Mesenchymal stem cell (in vitro differentiated cells and primary cell): Measurements from ENCODE around the gene GAREM1.

Experiments used
- DNase-seq: peaks from one replicate; pipeline ENCODE4 v3.0.0-alpha.2; 2013
- H2AFZ ChIP-seq: one replicate; pipeline ENCODE4 v1.6.1; 2013; ENCODE audit warnings: low read depth, mild to moderate bottlenecking, control low read depth, inconsistent platforms, low read length, moderate library complexity
- H2AK5ac ChIP-seq: 2 replicates; pipeline ENCODE4 v1.6.1; 2013; ENCODE audit warnings: low read length, moderate library complexity, mild to moderate bottlenecking, inconsistent platforms; ENCODE audit not compliant: severe bottlenecking
- H2BK120ac ChIP-seq: one replicate; pipeline ENCODE4 v1.6.1; 2013; ENCODE audit warnings: low read depth, mild to moderate bottlenecking, inconsistent platforms, low read length, moderate library complexity
- H2BK12ac ChIP-seq, 2 experiments: one replicate each; pipeline ENCODE4 v1.6.1; 2013; ENCODE audit warnings: inconsistent platforms in 2 of 2, low read length in 2 of 2, mild to moderate bottlenecking in 2 of 2, moderate library complexity in 2 of 2, control low read depth in 1 of 2
- H2BK15ac ChIP-seq: one replicate; pipeline ENCODE4 v1.6.1; 2013; ENCODE audit warnings: mild to moderate bottlenecking, low read depth, inconsistent platforms; ENCODE audit not compliant: poor library complexity, severe bottlenecking
- H2BK5ac ChIP-seq: 2 replicates; pipeline ENCODE4 v1.6.1; 2013; ENCODE audit warnings: low read depth, mild to moderate bottlenecking, low read length, control low read depth, inconsistent platforms; ENCODE audit not compliant: poor library complexity, severe bottlenecking
- H3K14ac ChIP-seq, 2 experiments: one replicate each; pipeline ENCODE4 v1.6.1; 2013; ENCODE audit warnings: inconsistent platforms in 2 of 2, low read length in 2 of 2, control low read depth in 1 of 2, mild to moderate bottlenecking in 1 of 2, moderate library complexity in 1 of 2
- H3K18ac ChIP-seq, 2 experiments: one replicate each; pipeline ENCODE4 v1.6.1; 2013; ENCODE audit warnings: inconsistent platforms in 2 of 2, low read length in 2 of 2, control low read depth in 1 of 2, low read depth in 1 of 2, mild to moderate bottlenecking in 1 of 2
- H3K23ac ChIP-seq, 2 experiments: one replicate each; pipeline ENCODE4 v1.6.1; 2013; ENCODE audit warnings: inconsistent platforms in 2 of 2, low read length in 2 of 2, mild to moderate bottlenecking in 2 of 2, moderate library complexity in 2 of 2, control low read depth in 1 of 2
- H3K27ac ChIP-seq: 2 replicates; pipeline ENCODE4 v1.5.1; 2013; ENCODE audit warnings: mild to moderate bottlenecking, moderate library complexity, low read length, control low read depth, inconsistent platforms; ENCODE audit not compliant: poor library complexity, severe bottlenecking
- H3K27me3 ChIP-seq, 2 experiments: 2 replicates each; pipeline versions ENCODE4 v1.6.1 to v1.7.0; 2013; ENCODE audit warnings: low read length in 2 of 2, mild to moderate bottlenecking in 2 of 2, moderate library complexity in 2 of 2, control low read depth in 1 of 2, inconsistent platforms in 1 of 2; ENCODE audit not compliant: control insufficient read depth in 1 of 2, insufficient read depth in 1 of 2
- H3K36me3 ChIP-seq, 2 experiments: 2 replicates each; pipeline versions ENCODE4 v1.6.1 to v1.7.0; 2013; ENCODE audit warnings: low read length in 2 of 2, control low read depth in 1 of 2, inconsistent platforms in 1 of 2, low read depth in 1 of 2, mild to moderate bottlenecking in 1 of 2; ENCODE audit not compliant: insufficient read depth in 2 of 2, control insufficient read depth in 1 of 2
- H3K4ac ChIP-seq, 2 experiments: one replicate each; pipeline ENCODE4 v1.6.1; 2013; ENCODE audit warnings: inconsistent platforms in 2 of 2, low read length in 2 of 2, mild to moderate bottlenecking in 2 of 2, moderate library complexity in 2 of 2, control low read depth in 1 of 2, low read depth in 1 of 2
- H3K4me1 ChIP-seq: 2 replicates; pipeline ENCODE4 v1.6.1; 2013; ENCODE audit warnings: low read depth, low read length, control low read depth; ENCODE audit not compliant: control insufficient read depth, insufficient read depth
- H3K4me2 ChIP-seq: 2 replicates; pipeline ENCODE4 v1.6.1; 2013; ENCODE audit warnings: low read length, mild to moderate bottlenecking, inconsistent platforms; ENCODE audit not compliant: poor library complexity, severe bottlenecking
- H3K4me3 ChIP-seq, 2 experiments: 2 replicates each; pipeline versions ENCODE4 v1.5.1 to v1.7.0; 2013; ENCODE audit warnings: low read length in 2 of 2, mild to moderate bottlenecking in 2 of 2, control low read depth in 1 of 2, low read depth in 1 of 2; ENCODE audit not compliant: insufficient read depth in 1 of 2
- H3K79me1 ChIP-seq: replicated peaks from 2 replicates; pipeline ENCODE4 v1.6.1; 2013; ENCODE audit warnings: mild to moderate bottlenecking, control low read depth, low read length, inconsistent platforms; ENCODE audit not compliant: poor library complexity, severe bottlenecking
- H3K9ac ChIP-seq: 2 replicates; pipeline ENCODE4 v1.7.0; 2013; ENCODE audit warnings: mild to moderate bottlenecking, low read length, moderate library complexity
- H3K9me3 ChIP-seq: 2 replicates; pipeline ENCODE4 v1.7.0; 2013; ENCODE audit warnings: mild to moderate bottlenecking, low read length; ENCODE audit not compliant: control insufficient read depth
- H4K8ac ChIP-seq: one replicate; pipeline ENCODE4 v1.6.1; 2013; ENCODE audit warnings: inconsistent platforms, mild to moderate bottlenecking, low read length, moderate library complexity
- H4K91ac ChIP-seq: one replicate; pipeline ENCODE4 v1.6.1; 2013; ENCODE audit warnings: mild to moderate bottlenecking, low read length, inconsistent platforms
- whole genome bisulfite sequencing: methylation state at CpG from one replicate; pipeline ENCODE4 v1.1.7; 2013; ENCODE audit warnings: mixed read lengths; 5-methylcytosine and 5-hydroxymethylcytosine counted together

Gene GAREM1

DNA sequence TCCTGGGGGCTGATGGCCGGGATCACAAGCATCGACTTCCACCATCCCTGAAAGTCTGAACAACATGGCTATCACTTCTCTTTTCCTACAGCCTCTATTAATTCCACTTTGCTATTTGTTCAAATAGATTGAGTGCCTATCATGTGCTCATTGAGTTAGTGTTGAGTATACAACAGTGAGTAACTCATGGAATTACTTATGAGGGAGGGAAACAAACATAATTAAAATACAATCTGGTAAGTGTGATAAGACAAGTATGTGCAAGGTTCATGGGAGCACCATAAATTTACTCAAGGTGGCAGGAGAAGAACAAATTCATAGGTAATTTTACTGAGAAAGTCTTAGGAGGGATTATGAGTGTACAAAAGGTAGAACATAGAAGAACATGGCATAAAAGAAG, 194.4 kb downstream of the GAREM1 start:
- 100% methylated on average over 2 of the region's 2 CpGs for WGBS
- H3K18ac ChIP-seq = no peak overlapping the region

GRCh38 chr18:32275221-32275620, 195.5 kb downstream of the GAREM1 start:
- Histone ChIP-seq H2BK15ac (no peak overlapping the region), H2BK12ac (no peak overlapping the region), H2BK120ac (no peak overlapping the region), H2AFZ (no peak overlapping the region), H3K4me2 (no peak overlapping the region), H3K27me3 (no peaks in the 10 kb centered on the region), H3K23ac (no peak overlapping the region), H3K79me1 (peaks cover 1% of the 10 kb centered on the region), H4K91ac (no peak overlapping the region), H3K9ac (no peak overlapping the region), H3K4ac (no peak overlapping the region), H3K4me1 (no peaks in the 10 kb centered on the region), H4K8ac (no peak overlapping the region), H3K27ac (no peak overlapping the region), H3K4me3 (no peak overlapping the region), H3K36me3 (no peaks in the 10 kb centered on the region), H2BK5ac (no peak overlapping the region), H3K9me3 (no peaks in the 10 kb centered on the region), H3K14ac (no peak overlapping the region), H3K18ac (no peak overlapping the region), H2AK5ac (no peak overlapping the region)
- no peak for DNase-seq
- WGBS = 99% methylated on average over 8 of the region's 8 CpGs

More for the DNA sequence above, 194.4 kb downstream of the GAREM1 start:
- H2BK5ac ChIP-seq = no peak overlapping the region
- no peaks in the 10 kb centered on the region for H3K36me3 ChIP-seq
- no peaks in the 10 kb centered on the region for H3K4me1 ChIP-seq
- H2AK5ac ChIP-seq = no peak overlapping the region
- H3K4me2 ChIP-seq = no peak overlapping the region
- H3K27me3 ChIP-seq = no peaks in the 10 kb centered on the region
- no peak overlapping the region for H3K9ac ChIP-seq
- no peak overlapping the region for H4K8ac ChIP-seq
- no peaks in the 10 kb centered on the region for H3K9me3 ChIP-seq
- H4K91ac ChIP-seq = no peak overlapping the region
- H3K23ac ChIP-seq = no peak overlapping the region
- no peak overlapping the region for H2AFZ ChIP-seq
- no peak overlapping the region for H2BK15ac ChIP-seq
- DNase-seq = no peak
- H3K4me3 ChIP-seq = no peak overlapping the region
- no peak overlapping the region for H2BK12ac ChIP-seq
- no peak overlapping the region for H3K27ac ChIP-seq
- H3K14ac ChIP-seq = no peak overlapping the region
- H2BK120ac ChIP-seq = no peak overlapping the region
- H3K4ac ChIP-seq = no peak overlapping the region
- peaks cover 1% of the 10 kb centered on the region for H3K79me1 ChIP-seq

DNA sequence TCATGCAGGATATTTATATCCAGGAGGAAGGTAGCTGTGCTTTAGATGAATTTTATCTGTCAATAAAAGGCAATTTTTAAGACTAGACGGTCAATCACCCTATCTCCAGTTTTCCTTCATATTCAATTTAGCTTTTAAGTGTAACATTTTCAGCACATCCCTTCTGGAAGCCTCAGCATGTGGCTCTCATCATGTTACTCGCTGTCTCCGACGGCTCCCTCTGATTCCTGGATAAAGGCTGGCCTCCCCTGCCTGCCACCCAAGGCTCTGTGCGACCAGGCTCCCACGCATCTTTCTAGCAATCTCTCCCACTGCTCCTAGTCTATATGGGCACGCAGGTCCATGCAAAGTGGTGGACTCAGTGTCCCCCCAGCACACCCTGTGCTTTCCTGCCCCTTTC, 196.4 kb downstream of the GAREM1 start:
- no peak overlapping the region for H3K23ac ChIP-seq
- no peak overlapping the region for H2AK5ac ChIP-seq
- no peaks in the 10 kb centered on the region for H3K27me3 ChIP-seq
- H3K27ac ChIP-seq = no peak overlapping the region
- no peaks in the 10 kb centered on the region for H3K9me3 ChIP-seq
- H3K4me1 ChIP-seq = no peaks in the 10 kb centered on the region
- no peak for DNase-seq
- peaks cover 1% of the 10 kb centered on the region for H3K79me1 ChIP-seq
- H4K91ac ChIP-seq = no peak overlapping the region
- H2BK120ac ChIP-seq = no peak overlapping the region
- H3K18ac ChIP-seq = no peak overlapping the region
- no peak overlapping the region for H2BK5ac ChIP-seq
- H3K36me3 ChIP-seq = peaks cover 0 to 3% of the 10 kb centered on the region in 2 experiments
- no peak overlapping the region for H3K4me3 ChIP-seq
- no peak overlapping the region for H4K8ac ChIP-seq
- no peak overlapping the region for H3K9ac ChIP-seq
- H2BK15ac ChIP-seq = no peak overlapping the region
- no peak overlapping the region for H3K4ac ChIP-seq
- no peak overlapping the region for H3K14ac ChIP-seq
- H3K4me2 ChIP-seq = no peak overlapping the region
- no peak overlapping the region for H2AFZ ChIP-seq
- H2BK12ac ChIP-seq = no peak overlapping the region
- 96% methylated on average over 7 of the region's 7 CpGs for WGBS

- Histone ChIP-seq H3K27ac (no peak overlapping the region), H3K23ac (no peak overlapping the region), H3K4me3 (no peak overlapping the region), H2BK120ac (no peak overlapping the region), H4K8ac (no peak overlapping the region), H2BK15ac (no peak overlapping the region), H2AK5ac (no peak overlapping the region), H3K36me3 (peaks cover 0 to 3% of the 10 kb centered on the region in 2 experiments), H4K91ac (no peak overlapping the region), H3K4ac (no peak overlapping the region), H3K18ac (no peak overlapping the region), H3K9ac (no peak overlapping the region), H3K9me3 (no peaks in the 10 kb centered on the region), H3K27me3 (no peaks in the 10 kb centered on the region), H2AFZ (no peak overlapping the region), H3K4me1 (no peaks in the 10 kb centered on the region), H3K79me1 (peaks cover 1% of the 10 kb centered on the region), H3K14ac (no peak overlapping the region), H2BK12ac (no peak overlapping the region), H2BK5ac (no peak overlapping the region), H3K4me2 (no peak overlapping the region)
- 66% methylated on average over 5 of the region's 5 CpGs for WGBS
- DNase-seq = peak; percentile 45
Observed at GRCh38 chr18:32271672-32272208, 198.9 kb downstream of the GAREM1 start.
